Fibroblast of lung (primary cell): ENCODE measurements around the gene GPR34.

Experiments
- EZH2 ChIP-seq: IDR thresholded peaks from 2 replicates; pipeline ENCODE4 v1.5.1; 2012; ENCODE audit warnings: low read length, control low read depth, mild to moderate bottlenecking; ENCODE audit errors: missing control alignments
- TF ChIP-seq, protein P1 (sequence below), 2 donors: IDR thresholded peaks in 1 of 2; conservative IDR thresholded peaks in 1 of 2; 1 replicate in 1 of 2; 2 replicates in 1 of 2; pipeline ENCODE4 v1.5.1; 2011 to 2012; ENCODE audit warnings: low read length in 2 of 2, control low read depth in 1 of 2, inconsistent platforms in 1 of 2, low read depth in 1 of 2, mild to moderate bottlenecking in 1 of 2

DNA sequence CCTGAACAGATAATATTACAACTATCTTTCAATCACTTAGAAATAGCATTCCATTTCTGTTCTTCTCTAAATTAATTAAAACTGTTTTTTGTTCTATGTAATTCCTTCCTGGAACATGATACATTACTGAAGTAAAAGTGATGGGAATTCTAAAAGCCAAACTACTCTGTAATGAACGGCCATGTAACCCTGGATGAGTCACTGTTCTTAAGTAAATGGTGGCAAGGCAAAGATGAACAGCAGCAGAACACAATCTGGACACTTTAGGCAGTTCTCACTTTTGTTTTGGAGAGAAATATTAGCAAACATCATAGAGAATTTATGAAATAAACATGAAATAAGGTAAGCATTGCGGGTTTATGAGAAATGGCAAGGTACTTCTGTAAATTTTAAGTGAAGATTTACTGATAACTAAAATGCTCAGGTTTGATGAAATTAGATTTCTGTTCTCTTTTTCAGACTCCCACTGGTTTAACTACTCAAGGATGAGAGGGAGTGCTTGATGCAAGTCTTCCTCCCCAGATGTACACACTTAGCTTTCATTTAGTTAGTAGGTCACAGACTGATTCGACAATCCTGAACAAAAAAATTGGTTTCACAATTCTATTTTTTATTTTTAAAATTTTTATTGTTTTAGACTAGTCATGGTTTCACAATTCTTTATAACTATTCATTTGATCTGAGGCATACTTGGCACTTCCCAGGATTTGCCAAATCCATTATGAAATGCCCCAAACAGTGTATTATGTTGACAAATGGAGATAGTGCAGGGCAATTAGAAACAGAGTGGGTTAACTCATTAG, 34.2 kb downstream of the GPR34 start:
- TF ChIP-seq, protein P1, sequence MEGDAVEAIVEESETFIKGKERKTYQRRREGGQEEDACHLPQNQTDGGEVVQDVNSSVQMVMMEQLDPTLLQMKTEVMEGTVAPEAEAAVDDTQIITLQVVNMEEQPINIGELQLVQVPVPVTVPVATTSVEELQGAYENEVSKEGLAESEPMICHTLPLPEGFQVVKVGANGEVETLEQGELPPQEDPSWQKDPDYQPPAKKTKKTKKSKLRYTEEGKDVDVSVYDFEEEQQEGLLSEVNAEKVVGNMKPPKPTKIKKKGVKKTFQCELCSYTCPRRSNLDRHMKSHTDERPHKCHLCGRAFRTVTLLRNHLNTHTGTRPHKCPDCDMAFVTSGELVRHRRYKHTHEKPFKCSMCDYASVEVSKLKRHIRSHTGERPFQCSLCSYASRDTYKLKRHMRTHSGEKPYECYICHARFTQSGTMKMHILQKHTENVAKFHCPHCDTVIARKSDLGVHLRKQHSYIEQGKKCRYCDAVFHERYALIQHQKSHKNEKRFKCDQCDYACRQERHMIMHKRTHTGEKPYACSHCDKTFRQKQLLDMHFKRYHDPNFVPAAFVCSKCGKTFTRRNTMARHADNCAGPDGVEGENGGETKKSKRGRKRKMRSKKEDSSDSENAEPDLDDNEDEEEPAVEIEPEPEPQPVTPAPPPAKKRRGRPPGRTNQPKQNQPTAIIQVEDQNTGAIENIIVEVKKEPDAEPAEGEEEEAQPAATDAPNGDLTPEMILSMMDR (conservative IDR thresholded peaks at IDR 0.05 in 1 of 2, IDR thresholded peaks at IDR 0.05 in 1 of 2; ENCODE audit: low read depth in 1 of 2, low read length in 2 of 2) = no peak
- no peak for TF ChIP-seq EZH2
